OCI-LY1 (cell line): ENCODE data around the gene IL4R.

Experiments used
- H2AFZ ChIP-seq: fragments of 200-600 bp; sonication (generic), shearing (Covaris generic); 2 replicates; pipeline ENCODE4 v1.6.0; 2014; ENCODE audit warnings: antibody characterized with exemption, mild to moderate bottlenecking, low read length
- H3F3A ChIP-seq: fragments of 200-600 bp; sonication (generic), shearing (Covaris generic); 2 replicates; pipeline ENCODE4 v1.6.0; 2014; ENCODE audit warnings: mild to moderate bottlenecking, antibody characterized with exemption, low read length, moderate library complexity; ENCODE audit not compliant: insufficient read depth
- H3K27ac ChIP-seq: fragments of 200-600 bp; sonication (generic); 2 replicates; pipeline ENCODE4 v1.5.1; 2014; ENCODE audit warnings: low read length, mixed run types, mild to moderate bottlenecking, low read depth; ENCODE audit not compliant: poor library complexity, severe bottlenecking
- H3K27me3 ChIP-seq: fragments of 200-600 bp; sonication (generic); 2 replicates; pipeline ENCODE4 v1.6.0; 2014; ENCODE audit warnings: antibody characterized with exemption, mild to moderate bottlenecking, low read length, moderate library complexity; ENCODE audit not compliant: insufficient read depth
- H3K36me3 ChIP-seq: fragments of 200-600 bp; sonication (generic); 2 replicates; pipeline ENCODE4 v1.6.1; 2014; ENCODE audit warnings: mild to moderate bottlenecking, antibody characterized with exemption, low read length, moderate library complexity, mixed read lengths; ENCODE audit not compliant: insufficient read depth
- H3K4me1 ChIP-seq: fragments of 200-600 bp; sonication (generic); 2 replicates; pipeline ENCODE4 v1.5.1; 2014; ENCODE audit warnings: mild to moderate bottlenecking, low read length, moderate library complexity; ENCODE audit not compliant: insufficient read depth, severe bottlenecking
- H3K4me2 ChIP-seq: fragments of 200-600 bp; sonication (generic), shearing (Covaris generic); 2 replicates; pipeline ENCODE4 v1.6.1; 2014; ENCODE audit warnings: low read length
- H3K4me3 ChIP-seq: fragments of 200-600 bp; sonication (generic); 2 replicates; pipeline ENCODE4 v1.5.1; 2014; ENCODE audit warnings: low read length, low read depth, mild to moderate bottlenecking, mixed read lengths; ENCODE audit not compliant: poor library complexity, severe bottlenecking
- H3K79me2 ChIP-seq: fragments of 200-600 bp; shearing (Covaris generic); 2 replicates; pipeline ENCODE4 v1.6.1; 2016; ENCODE audit warnings: mixed run types, low read length, mixed read lengths; ENCODE audit not compliant: insufficient read depth
- H3K9ac ChIP-seq: fragments of 200-600 bp; sonication (generic), shearing (Covaris generic); 2 replicates; pipeline ENCODE4 v1.6.1; 2014; ENCODE audit warnings: mild to moderate bottlenecking, low read length, mixed read lengths
- H3K9me2 ChIP-seq: fragments of 200-600 bp; sonication (generic), shearing (Covaris generic); 2 replicates; pipeline ENCODE4 v1.6.1; 2014; ENCODE audit warnings: low read depth, mild to moderate bottlenecking, low read length, mixed read lengths
- H3K9me3 ChIP-seq: fragments of 200-600 bp; shearing (Covaris generic); 2 replicates; pipeline ENCODE4 v1.6.1; 2014; ENCODE audit warnings: low read length, mixed read lengths
- H4K20me1 ChIP-seq: fragments of 200-600 bp; sonication (generic), shearing (Covaris generic); 2 replicates; pipeline ENCODE4 v1.6.0; 2016; ENCODE audit warnings: mild to moderate bottlenecking, low read length; ENCODE audit not compliant: insufficient read depth
- CTCF ChIP-seq: fragments of 200-600 bp; sonication (generic), shearing (Covaris generic); IDR thresholded peaks from 2 replicates; pipeline ENCODE4 v1.5.1; 2017; ENCODE audit warnings: mild to moderate bottlenecking, antibody characterized with exemption, low read length, moderate library complexity, mixed read lengths
- EZH2 ChIP-seq: fragments of 200-600 bp; sonication (generic), shearing (Covaris generic); IDR thresholded peaks from 2 replicates; pipeline ENCODE4 v1.8.0; 2017; ENCODE audit warnings: borderline replicate concordance, mixed run types, mild to moderate bottlenecking, antibody characterized with exemption, low read length, moderate library complexity, mixed read lengths

IL4R gene

GRCh38 chr16:27377666-27378485 is 64.1 kb downstream of the IL4R start:
- Histone ChIP-seq H3K27me3 (0 out of 2 replicates have a peak, but pooled peaks cover 6% of the 10 kb centered on the region), H2AFZ (no peak overlapping the region), H3K9ac (no peak overlapping the region), H3K27ac (no peak overlapping the region), H3K4me2 (no peak overlapping the region), H3K4me3 (no peak overlapping the region), H3K79me2 (no peaks in the 10 kb centered on the region), H4K20me1 (no peaks in the 10 kb centered on the region), H3K9me3 (no peaks in the 10 kb centered on the region), H3K4me1 (peaks cover 23% of the 10 kb centered on the region), H3F3A (no peaks in the 10 kb centered on the region), H3K9me2 (no peaks in the 10 kb centered on the region), H3K36me3 (no peaks in the 10 kb centered on the region)
- TF ChIP-seq CTCF (no peak), EZH2 (no peak)

DNA sequence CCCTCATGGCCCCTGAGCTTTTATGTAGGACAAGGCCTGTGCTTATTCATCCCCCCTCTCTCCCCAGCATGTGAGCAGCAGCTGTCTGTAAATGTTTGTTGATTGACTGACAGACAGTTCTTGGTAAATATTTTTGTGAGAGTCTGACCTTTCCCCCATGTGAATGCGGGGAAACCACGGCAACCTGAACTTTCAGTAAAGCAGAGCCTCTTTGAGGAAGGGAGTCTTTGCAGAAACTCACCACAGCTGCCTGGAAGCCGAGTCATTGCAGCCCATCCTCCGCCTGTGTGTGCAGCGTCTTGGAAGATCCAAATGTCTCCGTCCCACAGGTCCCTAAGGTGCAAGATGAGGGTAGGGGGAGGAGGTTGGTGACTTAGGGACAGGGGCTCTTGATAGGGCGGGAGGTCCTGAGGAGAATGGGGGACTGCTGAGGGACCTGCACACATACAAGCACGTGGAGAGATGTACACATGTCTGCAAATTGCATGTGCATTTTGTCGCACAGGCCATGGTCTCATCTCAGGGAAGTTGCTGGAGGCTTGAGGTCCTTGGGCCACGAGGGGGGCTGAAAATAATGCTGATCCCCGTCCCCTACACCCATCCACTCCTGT is 65.2 kb downstream of the IL4R start:
- H3K4me1 ChIP-seq: peaks cover 23% of the 10 kb centered on the region
- no peak overlapping the region for H3K9ac ChIP-seq
- H3K4me3 ChIP-seq: no peak overlapping the region
- no peaks in the 10 kb centered on the region for H4K20me1 ChIP-seq
- H3K79me2 ChIP-seq: no peaks in the 10 kb centered on the region
- H3F3A ChIP-seq: no peaks in the 10 kb centered on the region
- no peak overlapping the region for H2AFZ ChIP-seq
- H3K27me3 ChIP-seq: peaks cover 6% of the 10 kb centered on the region; the same call in 1 of the 2 replicates
- H3K9me2 ChIP-seq: no peaks in the 10 kb centered on the region
- TF ChIP-seq CTCF (no peak), EZH2 (no peak)
- peaks cover 2% of the 10 kb centered on the region; the same call in 1 of the 2 replicates for H3K9me3 ChIP-seq
- no peak overlapping the region for H3K27ac ChIP-seq
- no peak overlapping the region for H3K4me2 ChIP-seq
- no peaks in the 10 kb centered on the region for H3K36me3 ChIP-seq

DNA sequence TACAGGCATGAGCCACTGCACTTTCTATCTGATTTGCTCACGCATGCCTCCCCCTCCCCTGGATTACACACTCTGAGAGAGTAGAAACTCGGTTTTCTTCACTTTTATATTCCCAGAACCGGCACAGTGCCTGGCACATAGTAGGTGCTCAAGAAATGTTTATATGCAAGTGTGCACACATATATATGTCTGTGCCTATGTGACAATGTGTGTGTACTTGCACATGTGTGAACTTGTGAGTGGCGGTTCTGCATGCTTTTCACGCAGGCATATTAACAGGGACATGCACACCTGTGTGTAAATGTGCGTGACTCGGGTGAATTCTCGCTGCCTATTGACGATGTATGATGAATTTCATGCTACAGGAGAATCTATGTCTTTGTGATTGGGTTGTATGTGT is 66.1 kb downstream of the IL4R start:
- no peaks in the 10 kb centered on the region for H3K9me2 ChIP-seq

More for the DNA sequence above, 66.1 kb downstream of the IL4R start:
- no peak for TF ChIP-seq CTCF
- TF ChIP-seq EZH2: no peak
- peaks cover 11% of the 10 kb centered on the region for H3K9me3 ChIP-seq
- H3K4me2 ChIP-seq: no peak overlapping the region
- H3K27ac ChIP-seq: no peak overlapping the region
- no peaks in the 10 kb centered on the region for H3K79me2 ChIP-seq
- H4K20me1 ChIP-seq: no peaks in the 10 kb centered on the region
- no peak overlapping the region for H3K4me3 ChIP-seq
- H3K9ac ChIP-seq: no peak overlapping the region
- H3K36me3 ChIP-seq: no peaks in the 10 kb centered on the region
- no peaks in the 10 kb centered on the region for H3F3A ChIP-seq
- H2AFZ ChIP-seq: no peak overlapping the region
- peaks cover 13% of the 10 kb centered on the region; the same call in 1 of the 2 replicates for H3K27me3 ChIP-seq
- peaks cover 14% of the 10 kb centered on the region for H3K4me1 ChIP-seq
